HG03460 (cell line): ENCODE results near the gene KCNE2.
"Not testable (repeated sequence)": the region's sequence is repeated elsewhere in the genome, so short reads cannot be mapped to it uniquely, and the experiment has no call there.

Source experiments
- ATAC-seq: cut with Tn5 transposase; IDR thresholded peaks from one replicate; pipeline ENCODE4 v1.9.1; 2021; ENCODE audit not compliant: unreplicated experiment

KCNE2 gene

DNA sequence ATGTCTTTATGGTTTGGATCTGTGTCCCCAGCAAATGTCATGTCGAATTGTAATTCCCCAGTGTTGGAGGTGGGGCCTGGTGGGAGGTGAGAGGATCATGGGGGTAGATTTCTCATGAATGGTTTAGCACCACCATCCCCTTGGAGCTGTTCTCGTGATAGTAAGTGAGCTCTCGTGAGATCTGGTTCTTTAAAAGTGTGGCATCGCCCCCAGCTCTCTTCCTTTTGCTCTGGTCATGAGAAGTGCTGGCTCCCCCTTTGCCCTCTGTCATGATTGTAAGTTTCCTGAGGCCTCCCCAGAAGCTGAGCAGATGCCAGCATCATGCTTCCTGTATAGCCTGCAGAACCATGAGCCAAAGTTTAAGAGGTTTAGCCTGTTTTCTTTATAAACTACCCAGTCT lies 11.2 kb upstream of the KCNE2 start:
- ATAC-seq: no peak

DNA sequence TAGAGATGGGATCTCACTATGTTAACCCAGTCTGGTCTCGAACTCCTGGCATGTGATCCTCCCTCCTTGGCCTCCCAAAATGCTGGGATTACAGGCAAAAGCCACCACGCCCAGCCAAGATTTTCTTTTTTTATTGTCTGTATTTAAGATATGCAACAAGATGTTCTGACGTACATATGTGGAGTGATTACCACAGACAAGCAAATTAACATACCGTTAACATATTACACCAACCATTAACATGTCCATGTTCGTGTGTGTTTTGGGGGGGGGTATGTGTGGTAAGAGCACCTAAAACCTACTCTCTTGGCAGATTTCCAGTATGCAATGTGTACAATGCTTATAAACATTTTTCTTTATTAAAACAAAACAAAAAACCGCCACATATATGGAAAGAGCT lies 10.6 kb upstream of the KCNE2 start:
- no peak for ATAC-seq

DNA sequence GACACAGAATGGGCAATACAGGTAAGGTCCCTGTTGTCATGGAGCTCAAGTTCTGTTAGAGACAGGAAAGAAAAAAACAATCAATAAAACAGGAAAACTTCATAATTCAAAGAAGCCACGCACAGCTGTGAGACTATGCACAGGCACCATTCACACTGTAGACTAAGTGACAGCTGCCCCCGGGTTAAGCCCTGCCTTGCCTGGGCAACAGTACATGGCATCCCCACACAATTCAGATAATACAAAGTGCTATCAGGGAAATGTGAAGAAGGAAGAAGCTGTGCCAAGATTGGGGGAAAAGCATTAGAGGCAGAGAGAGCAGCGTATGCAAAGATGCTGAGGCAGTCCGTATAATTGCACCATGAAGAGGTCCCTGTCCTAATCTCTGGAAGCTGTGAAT lies 9.0 kb upstream of the KCNE2 start:
- no peak for ATAC-seq

DNA sequence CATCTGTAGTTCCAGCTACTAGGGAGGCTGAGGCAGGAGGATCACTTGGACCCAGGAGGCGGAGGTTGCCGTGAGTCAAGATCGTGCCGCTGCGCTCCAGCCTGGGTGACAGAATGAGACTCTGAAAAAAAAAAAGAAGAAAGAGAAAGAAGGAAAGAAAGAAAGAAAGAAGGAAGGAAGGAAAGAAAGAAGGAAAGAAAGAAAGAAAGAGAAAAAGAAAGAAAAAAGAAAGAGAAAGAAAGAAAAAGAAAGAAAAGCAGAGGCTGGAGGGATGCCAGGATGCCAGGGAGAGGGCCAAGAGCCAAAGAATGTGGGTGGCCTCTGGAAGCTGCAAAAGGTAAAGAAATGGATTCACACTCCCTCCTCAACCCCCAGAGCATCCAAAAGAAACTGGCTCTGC lies 8.2 kb upstream of the KCNE2 start:
- ATAC-seq: no peak

DNA sequence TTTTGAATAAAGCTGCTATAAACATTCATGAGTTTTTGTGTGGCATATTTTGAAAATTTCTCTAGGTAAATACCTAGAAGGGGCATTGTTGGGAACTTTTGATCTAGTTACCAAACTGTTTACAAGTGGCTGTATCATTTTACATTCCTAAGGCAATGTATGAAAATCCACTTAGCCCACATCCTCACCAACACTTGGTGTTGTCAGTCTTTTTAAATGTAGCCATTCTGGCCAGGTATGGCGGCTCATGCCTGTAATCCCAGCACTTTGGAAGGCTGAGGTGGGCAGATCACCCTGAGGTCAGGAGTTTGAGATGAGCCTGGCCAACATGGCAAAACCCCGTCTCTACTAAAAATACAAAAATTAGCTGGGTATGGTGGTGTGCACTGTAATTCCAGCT lies 5.9 kb upstream of the KCNE2 start:
- ATAC-seq: no peak

DNA sequence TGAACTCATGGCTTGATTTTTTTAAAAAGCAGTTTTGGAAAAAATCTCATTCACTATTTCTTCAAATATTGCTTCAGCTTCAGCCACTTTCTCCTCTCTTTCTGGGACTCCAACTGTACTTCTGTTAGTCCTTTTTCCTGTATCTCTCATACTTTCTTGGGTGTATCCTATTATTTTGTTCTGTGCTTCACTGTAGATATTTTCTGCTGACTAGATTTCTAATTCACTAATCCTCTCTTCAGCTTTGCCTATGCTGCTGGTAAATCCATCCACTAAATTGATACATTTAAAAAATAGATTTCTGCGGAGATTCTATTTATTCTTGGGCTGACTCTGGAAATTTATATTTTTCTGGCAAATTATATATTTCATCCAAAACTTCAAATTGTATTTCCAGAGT lies 4.9 kb upstream of the KCNE2 start:
- no peak for ATAC-seq

DNA sequence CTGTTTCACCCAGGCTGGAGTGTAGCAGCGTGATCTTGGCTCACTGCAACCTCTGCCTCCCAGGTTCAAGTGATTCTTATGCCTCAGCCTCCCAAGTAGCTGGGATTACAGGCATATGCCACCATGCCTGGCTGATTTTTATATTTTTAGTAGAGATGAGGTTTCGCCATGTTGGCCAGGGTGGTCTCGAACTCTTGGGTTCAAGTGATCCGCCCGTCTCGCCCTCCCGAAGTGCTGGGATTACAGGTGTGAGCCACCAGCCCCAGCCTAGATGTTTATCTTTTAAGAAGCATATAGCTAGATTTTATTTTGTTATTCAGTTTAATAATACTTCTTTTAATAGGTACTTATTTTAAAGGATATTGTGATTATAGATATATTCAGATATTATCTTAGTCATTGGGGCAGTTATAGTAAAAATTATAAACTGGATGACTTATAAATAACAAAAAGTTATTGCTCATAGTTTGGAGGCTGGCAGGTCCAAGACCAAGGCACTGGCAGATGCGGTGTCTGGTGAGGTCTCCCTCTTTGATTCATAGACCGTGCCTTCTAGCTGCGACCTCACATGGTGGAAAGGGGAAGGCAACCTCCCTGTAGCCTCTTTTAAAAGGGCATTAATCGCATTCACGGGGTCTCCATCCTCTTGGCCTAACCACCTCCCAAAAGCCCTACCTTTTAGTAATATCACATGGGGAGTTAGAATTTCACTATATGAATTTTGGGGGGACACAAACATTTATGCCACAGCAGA lies 3.1 kb upstream of the KCNE2 start:
- ATAC-seq: no peak

DNA sequence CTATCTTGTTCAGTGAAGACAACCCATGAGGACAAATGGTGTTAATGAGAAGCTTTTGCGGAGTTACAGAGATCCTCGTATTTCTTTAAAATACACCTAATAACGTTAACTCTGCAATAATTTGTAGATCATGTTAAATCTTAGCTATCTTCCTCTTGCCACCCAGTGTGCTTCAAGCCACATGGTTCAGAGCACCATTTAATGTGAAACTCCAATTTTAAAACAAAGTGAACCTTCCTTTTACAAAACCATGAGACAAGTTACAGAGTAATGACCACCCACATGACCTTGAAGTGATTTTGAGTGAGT lies 1.7 kb upstream of the KCNE2 start:
- ATAC-seq: no peak

DNA sequence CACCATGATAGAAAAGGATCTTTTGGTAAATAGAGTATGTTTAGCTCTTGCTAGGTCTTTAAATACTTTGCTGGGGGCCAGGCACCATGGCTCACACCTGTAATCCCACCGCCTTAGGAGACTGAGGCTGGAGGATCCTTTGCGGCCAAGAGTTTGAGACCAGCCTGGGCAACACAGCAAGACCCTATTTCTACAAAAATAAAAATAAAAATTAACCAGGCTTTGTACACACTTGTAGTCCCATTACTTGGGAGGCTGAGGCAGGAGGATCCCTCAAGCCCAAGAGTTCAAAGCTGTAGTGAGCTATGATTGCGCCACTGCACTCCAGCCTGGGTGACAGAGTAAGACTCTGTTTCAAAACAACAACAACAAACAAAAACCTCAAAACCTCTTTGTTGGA lies 1.1 kb upstream of the KCNE2 start:
- no peak for ATAC-seq

DNA sequence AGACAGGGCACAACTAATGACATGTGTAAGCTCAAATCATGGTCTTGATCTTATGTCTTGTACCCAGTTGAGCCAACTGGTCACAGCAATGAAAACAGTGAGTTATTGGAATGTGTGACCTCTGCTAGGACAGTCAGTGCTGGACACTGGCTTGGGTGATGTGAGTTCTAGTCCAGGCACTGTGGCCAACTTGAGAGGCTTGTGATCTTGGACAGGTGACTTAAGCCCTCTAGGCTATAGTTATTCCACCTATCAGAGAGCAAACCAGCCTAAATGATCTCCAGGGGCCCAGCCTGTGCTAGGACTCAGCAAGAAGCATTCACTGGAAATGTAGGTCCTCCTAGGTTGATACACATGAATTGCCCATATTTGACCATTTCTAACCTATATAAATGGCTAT lies 1.1 kb downstream of the KCNE2 start:
- ATAC-seq: no peak

DNA sequence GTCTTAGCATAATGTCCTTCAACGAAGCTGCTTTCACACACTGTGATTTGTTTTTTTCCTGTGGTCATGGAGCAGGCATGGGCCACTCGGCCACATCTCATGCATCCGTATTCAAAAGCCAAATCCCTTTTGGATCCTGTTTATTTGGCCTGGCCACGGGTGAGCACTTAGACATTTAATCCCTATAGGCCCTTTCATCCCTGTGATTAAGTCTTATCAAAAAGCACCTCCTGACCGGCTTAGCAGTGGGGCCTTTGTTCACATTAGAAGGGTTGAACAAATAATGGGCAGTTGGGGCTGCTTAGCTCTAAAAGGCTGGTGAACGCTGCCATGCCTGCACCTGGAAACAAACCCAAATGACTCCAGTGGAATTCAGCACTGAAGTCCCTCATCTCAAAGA lies 2.0 kb downstream of the KCNE2 start:
- no peak for ATAC-seq

DNA sequence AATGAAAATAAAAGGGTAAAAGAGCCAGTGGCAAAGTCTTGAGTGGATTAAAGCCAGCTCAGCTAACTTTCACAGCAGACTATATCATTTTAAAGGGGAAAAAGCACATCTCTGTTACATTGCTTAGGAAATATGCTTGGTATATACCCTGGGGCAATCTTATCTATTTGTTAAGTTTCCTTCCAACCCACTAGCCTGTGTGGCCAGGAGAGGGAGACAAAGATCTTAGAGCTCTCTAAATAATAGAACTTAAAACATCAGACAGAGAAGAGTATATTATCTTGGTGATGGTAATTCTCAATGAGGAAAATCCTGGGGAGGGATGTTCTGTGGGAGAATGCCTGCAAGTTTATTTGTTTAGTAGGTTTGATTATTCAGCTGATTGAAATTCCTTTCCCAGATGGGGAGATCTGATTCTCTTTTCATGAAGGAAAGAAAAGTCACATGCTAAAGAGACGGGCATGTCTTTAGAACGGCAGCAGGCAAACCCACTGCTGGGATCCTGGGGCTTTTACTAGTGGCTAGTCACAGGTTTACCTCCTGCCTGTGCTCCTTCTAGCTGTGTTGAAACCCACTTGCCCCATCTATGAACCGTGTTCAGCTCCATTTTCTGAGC lies 3.6 kb downstream of the KCNE2 start:
- ATAC-seq: no peak

DNA sequence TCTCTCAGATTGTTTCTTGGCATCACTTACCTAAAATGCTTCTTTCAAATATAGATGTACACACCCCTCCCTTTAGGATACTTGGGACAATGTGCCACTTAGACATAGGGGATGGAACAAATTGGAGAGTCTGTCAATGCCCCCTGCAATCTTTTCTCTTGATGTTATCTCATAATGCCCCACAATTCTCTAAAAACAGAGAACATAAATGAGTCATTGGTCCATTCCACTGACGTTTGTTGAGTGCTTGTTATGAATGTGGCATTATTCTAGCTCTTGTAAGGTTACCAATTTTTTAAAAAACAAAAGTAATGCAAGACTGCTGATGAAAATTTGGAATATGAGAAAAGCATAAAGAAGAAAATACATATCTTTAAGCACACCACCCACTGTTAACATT lies 5.9 kb downstream of the KCNE2 start:
- ATAC-seq: no peak

DNA sequence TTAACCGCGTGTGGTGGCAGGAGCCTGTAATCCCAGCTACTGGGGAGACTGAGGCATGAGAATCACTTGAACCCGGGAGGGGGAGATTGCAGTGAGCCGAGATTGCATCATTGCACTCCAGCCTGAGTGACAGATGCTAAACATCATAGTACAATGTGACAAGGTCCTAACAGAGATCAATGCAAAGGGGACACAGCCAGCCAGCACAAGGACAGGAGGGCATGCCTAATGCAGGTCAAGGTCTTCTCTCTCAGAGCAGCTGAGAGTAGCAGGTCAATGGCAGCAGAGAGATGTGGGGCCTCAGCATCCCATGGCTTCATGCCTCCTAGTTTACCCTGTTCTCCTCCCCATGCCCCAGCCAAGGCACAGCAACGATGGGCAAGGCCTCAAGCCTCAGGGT lies 8.5 kb downstream of the KCNE2 start:
- no peak for ATAC-seq

DNA sequence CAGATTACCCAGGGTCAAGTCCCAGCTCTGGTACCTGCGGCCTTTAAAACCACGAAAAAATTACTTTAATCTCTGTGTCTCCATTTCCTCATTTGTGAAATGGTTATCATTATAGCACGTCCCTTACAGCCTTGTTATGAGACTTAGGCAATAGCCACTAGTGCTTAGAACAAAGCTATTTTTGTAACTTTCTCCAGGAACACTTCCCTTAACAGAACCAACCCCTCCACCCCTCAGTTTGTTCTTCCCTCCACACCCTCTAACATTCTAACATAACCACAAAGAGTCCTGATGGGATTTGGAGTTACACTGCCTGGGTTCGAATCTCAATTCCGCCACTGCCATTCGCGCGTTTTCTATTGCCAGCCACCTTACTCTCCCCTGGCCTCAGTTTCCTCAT lies 10.7 kb downstream of the KCNE2 start:
- ATAC-seq: not testable (repeated sequence)

DNA sequence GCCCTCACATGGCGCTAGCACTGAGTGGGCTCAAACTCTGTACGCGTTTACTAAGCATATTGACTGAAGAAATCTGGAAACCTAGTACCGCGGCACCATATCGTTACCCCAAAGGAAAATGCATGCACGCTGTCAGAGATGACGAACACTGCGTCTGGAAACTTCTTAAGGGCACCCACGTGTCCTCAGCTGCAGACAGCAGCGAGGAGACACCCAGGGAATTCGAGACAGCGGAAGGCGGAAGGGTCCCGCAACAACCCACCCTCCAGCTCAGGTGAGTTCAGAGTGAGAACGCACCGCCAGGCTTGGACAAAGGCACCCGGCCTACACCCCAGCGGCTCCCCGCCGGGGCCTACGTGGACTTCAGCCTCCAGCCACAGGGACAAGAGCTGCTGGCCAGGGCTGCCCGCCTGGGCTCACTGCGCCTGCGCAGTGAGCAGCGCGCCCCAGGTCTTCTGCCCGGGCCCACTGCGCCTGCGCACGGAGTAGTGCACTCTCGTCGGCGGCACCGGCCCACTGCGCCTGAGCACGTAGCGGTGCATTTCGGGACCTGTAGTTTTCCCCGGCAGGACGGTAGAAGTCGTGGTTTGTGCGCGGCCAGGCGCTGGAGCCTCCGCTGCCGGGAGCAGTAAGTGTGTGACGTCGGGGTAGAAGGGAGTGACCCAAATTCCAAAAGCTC lies 11.3 kb downstream of the KCNE2 start, which contains the start of gene SMIM11:
Gene SMIM11, plus strand, starts transcription at position 568 of the 679 bp plus-strand sequence. CDS start 3,998 bp downstream, outside the sequence.
- peak; percentile 87 for ATAC-seq

DNA sequence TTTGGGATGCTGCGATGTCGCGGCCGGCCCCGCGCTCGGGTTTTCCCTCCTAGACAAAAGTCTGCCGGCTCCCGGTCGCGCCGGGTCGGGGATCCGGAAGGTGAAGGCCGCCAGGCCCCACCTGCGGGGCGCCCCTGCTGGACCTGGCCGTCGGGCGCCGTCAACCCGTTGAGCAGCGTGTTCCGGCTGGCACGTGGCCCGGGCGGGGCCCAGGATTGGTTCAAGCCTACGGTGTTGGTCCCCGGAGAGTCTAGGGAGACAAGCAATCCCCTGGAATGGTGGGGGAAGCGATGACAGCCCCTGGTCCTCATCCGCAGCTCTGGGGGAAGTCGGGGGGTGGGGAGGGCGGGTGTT lies 11.8 kb downstream of the KCNE2 start:
- ATAC-seq: peak; percentile 61

DNA sequence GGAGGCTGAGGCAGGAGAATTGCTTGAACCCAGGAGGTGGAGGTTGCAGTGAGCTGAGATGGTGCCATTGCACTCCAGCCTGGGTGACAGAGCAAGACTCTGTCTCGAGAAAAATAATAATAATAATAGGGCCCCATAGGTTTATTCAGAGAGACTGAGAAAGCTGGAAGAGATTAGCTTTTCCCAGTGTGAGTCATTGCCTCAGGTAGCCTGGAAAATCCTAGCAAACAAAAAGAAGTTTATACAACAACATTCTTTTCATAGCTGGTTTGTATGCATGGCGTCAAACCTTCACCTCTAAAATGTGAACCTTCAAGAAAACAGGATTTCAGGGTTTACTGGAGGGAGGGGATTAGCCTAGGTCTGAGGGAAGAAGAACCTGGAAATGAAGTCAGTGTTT lies 19.3 kb downstream of the KCNE2 start:
- not testable (repeated sequence) for ATAC-seq

DNA sequence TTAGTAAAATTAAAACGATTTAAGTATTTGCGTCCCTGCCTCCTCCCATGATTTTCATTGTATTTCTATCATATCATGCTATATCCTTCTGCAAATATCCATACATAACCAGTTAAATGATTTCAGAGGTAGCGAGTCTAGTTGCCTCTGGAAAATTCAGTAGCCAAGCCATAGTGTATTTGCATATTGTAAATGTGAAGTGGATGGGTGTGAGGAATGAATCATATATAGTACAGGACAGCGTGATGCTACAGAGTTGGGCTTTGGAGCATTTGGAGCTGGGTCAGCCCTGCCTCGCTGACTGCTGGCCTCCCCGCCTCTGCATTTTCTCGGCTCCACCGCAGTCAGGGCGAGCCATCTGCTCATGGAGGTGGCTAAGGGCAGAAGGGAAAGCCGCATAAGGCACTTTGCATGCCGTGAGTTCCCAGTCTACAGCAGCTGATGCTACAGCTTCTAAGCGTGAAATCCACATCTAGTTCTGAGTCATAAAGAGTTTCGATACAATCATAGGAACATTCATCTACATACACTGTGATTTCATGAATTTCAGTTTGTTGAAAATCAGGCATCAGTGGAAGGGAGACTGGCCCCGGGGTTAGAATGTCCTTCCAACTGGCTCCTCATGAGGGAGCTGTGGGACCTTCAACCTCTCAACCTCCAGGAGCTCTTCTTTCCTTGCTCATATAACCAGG lies 20.1 kb downstream of the KCNE2 start:
- ATAC-seq: not testable (repeated sequence)

DNA sequence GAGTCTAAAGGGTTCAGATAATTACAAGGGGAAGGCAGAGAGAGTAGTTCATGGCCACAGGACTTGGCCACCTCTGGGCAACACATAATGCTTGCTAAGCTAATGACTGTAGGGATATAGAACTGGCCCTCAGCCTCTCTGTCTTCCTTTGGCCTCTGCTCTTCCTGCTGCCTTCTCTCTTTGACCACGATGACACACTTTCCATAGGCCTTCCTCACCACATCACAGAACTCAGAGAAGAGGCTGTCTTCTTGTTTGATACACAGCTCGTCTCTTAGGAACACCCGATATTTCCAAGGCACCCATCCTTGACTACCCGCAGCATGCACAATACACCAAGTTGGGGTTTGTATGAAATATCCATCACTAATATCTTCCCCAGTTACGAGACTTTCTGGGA lies 36.7 kb downstream of the KCNE2 start:
- ATAC-seq: not testable (repeated sequence)

DNA sequence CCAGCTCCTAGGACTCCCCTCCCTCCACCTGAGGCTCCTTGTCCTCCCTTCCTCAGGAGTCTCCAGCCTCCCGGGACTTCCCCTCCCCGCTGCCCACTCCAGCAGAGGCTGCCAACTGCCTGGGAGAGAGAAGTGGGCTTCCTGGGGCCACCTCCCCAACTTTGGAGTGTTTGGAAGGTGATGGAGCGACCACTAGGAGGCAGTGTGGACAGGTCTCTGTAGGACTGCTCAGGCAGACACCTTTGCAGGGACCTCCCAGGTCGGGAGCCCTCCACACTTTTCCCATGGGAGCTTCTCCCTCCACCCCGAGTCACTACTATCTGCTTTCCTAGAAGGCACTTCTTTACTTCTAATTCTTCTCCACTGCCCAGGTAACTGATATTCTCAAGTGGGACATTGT lies 40.9 kb downstream of the KCNE2 start:
- not testable (repeated sequence) for ATAC-seq

DNA sequence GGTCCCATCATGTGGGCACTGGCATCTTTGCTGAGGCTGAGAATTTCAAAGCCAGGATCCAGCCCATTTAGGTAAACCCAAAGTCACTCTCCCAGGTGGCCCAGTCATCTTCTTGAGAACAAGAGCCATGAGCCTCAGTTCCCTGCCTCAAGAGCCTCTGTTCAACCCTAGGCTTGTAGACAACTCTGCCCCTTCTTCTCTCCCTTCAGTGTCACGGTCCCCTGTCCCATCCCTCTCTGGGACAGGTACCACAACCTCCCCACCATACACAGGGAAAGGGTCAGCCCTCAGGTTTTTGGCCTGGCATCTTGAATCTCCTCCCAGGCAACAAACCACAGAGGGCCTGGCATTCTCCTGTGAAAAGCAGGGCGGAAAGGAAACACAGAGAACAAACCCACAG lies 41.9 kb downstream of the KCNE2 start:
- ATAC-seq: not testable (repeated sequence)
